Measurements from ENCODE around the gene ANP32A.

- TF ChIP-seq EP300 (IDR thresholded peaks at IDR 0.05) (no peak), CTCF (IDR thresholded peaks at IDR 0.05) (no peak)
Observed at GRCh38 chr15:68789534-68790241, 31.0 kb downstream of the ANP32A start.
